ENCODE results near the gene ANGPTL2. TPM values are rescaled to one million over a fixed set of nuclear protein-coding genes. Genes with fewer than 3 reads are reported as not detected.
A peak's percentile ranks its signal among the peaks of the same experiment; 100 is the strongest.

The ANGPTL2 gene
- total and polyA plus RNA-seq, 2 of the 4 experiments (the other 2 are of a cell fraction), result 9.5 to 25.1 TPM

DNA sequence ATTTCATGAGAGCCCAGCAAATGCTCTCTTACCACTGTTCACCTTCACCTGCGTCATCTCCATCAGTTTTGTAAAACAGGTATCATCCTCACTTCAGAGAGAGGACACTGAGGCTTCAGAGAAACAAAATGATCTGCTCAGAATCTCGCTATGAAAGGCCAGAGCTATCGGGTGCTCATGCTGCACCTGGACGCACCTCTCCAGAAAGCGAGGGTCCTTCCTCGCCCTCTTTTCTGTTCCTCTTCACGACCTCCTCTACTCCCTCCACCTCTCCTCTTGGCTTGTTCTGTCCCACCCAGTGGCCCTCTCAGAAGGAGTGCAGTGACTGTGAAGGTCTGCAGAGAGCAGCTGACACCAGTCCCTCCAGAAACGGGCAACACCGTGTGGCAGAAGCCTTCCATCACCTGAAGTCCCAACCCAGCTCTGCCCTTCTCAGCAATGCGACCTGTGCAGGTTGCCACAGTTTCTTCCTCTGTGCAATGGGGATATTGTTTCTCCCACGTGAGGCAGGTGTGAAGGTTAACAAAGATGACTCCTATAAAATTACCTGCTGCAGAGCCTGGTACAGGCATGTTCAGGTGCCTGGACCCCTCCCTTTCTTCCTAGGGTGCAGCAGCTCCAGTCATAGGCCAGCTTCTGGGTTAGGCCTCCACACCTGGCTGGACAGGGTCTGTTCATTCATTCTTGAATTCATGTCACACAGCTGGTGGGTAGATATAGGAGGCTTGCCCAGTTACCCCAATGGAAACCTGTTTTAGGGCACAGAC is 45.3 kb upstream of the ANGPTL2 start:
- no peak overlapping the region for H3K23ac ChIP-seq (ENCODE audit: low read depth, low read length)
- POLR2A ChIA-PET (ENCODE audit: unreplicated experiment), result no interaction called here

More for the DNA sequence above, 45.3 kb upstream of the ANGPTL2 start:
- Histone ChIP-seq H4K5ac (ENCODE audit: low read depth, low read length) (no peak overlapping the region), H2BK120ac (ENCODE audit: low read depth, low read length) (no peak overlapping the region), H3K36me3 (ENCODE audit: control insufficient read depth, insufficient read depth, low read length) (no peaks in the 10 kb centered on the region), H4K91ac (ENCODE audit: insufficient read depth, low read depth, low read length) (no peak overlapping the region), H3K79me1 (ENCODE audit: low read depth in 1 of 2, low read length in 2 of 2) (no peaks in the 10 kb centered on the region), H4K8ac (ENCODE audit: low read depth in 2 of 2, low read length in 2 of 2) (no peak overlapping the region), H3K4me3 (ENCODE audit: insufficient read depth, low read depth, low read length) (no peak overlapping the region), H2BK5ac (ENCODE audit: low read depth, low read length, poor library complexity, severe bottlenecking) (no peak overlapping the region), H3K56ac (ENCODE audit: extremely low read depth, insufficient read depth, low read length) (no peak overlapping the region), H3K9me1 (ENCODE audit: insufficient read depth, low read length) (peaks cover 4% of the 10 kb centered on the region), H2BK15ac (ENCODE audit: low read depth, low read length) (no peak overlapping the region), H2BK20ac (ENCODE audit: low read depth, low read length) (no peak overlapping the region), H2AFZ (replicated peaks; ENCODE audit: low read length, poor library complexity) (peak overlapping the region; percentile 43), H3K4ac (ENCODE audit: low read depth, low read length) (no peak overlapping the region), H3K4me2 (ENCODE audit: low read depth, low read length) (no peak overlapping the region), H3K27me3 (ENCODE audit: control insufficient read depth, insufficient read depth, low read length) (no peaks in the 10 kb centered on the region), H3K4me1 (ENCODE audit: control insufficient read depth, insufficient read depth, low read length) (peaks cover 7% of the 10 kb centered on the region), H3K27ac (ENCODE audit: insufficient read depth, low read length) (no peak overlapping the region), H3K9ac (ENCODE audit: low read depth, low read length) (no peak overlapping the region), H3K14ac (replicated peaks; ENCODE audit: low read depth, low read length) (no peak overlapping the region), H3K18ac (ENCODE audit: low read depth, low read length) (no peak overlapping the region), H3K9me3 (ENCODE audit: control insufficient read depth, insufficient read depth, low read length) (no peaks in the 10 kb centered on the region), H2AK9ac (replicated peaks; ENCODE audit: low read depth, low read length, poor library complexity) (no peak overlapping the region), H4K20me1 (ENCODE audit: insufficient read depth, low read length) (no peaks in the 10 kb centered on the region), H2AK5ac (ENCODE audit: low read depth, low read length) (peak overlapping the region; percentile 37; the same call in 1 of the 2 replicates)
- ATAC-seq (ENCODE audit: low read depth) (no peak), DNase-seq (no peak)
- in situ Hi-C loops (cut with MboI; ENCODE audit: low sequenced_read_pairs) (no loop called here), dilution Hi-C loops (cut with HindIII; ENCODE audit: low sequenced_read_pairs, unreplicated experiment) (no loop called here), intact Hi-C loops (cut with micrococcal nuclease) (no loop called here)
- CTCF ChIA-PET, result no interaction called here
- TF ChIP-seq, protein P1, sequence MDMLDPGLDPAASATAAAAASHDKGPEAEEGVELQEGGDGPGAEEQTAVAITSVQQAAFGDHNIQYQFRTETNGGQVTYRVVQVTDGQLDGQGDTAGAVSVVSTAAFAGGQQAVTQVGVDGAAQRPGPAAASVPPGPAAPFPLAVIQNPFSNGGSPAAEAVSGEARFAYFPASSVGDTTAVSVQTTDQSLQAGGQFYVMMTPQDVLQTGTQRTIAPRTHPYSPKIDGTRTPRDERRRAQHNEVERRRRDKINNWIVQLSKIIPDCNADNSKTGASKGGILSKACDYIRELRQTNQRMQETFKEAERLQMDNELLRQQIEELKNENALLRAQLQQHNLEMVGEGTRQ (IDR thresholded peaks at IDR 0.05; ENCODE audit: low read depth, low read length), result no peak
- TF ChIP-seq CEBPB (IDR thresholded peaks at IDR 0.05; ENCODE audit: low read depth, low read length) (no peak), POLR2A (IDR thresholded peaks at IDR 0.05; ENCODE audit: low read depth, low read length) (no peak), CHD1 (IDR thresholded peaks at IDR 0.05; ENCODE audit: low read depth, low read length) (no peak), RCOR1 (IDR thresholded peaks at IDR 0.05; ENCODE audit: insufficient replicate concordance, low read length) (no peak), RAD21 (IDR thresholded peaks at IDR 0.05; ENCODE audit: low read length) (no peak), NFE2L2 (IDR thresholded peaks at IDR 0.05; ENCODE audit: low read depth, low read length) (no peak), MAZ (IDR thresholded peaks at IDR 0.05; ENCODE audit: borderline replicate concordance, low read depth, low read length) (no peak), FOS (IDR thresholded peaks at IDR 0.05; ENCODE audit: low read depth, low read length) (no peak), RFX5 (IDR thresholded peaks at IDR 0.05; ENCODE audit: low read depth, low read length) (no peak), MAFK (IDR thresholded peaks at IDR 0.05; ENCODE audit: low read depth, low read length) (no peak), SMC3 (IDR thresholded peaks at IDR 0.05; ENCODE audit: low read depth, low read length) (no peak), BHLHE40 (IDR thresholded peaks at IDR 0.05; ENCODE audit: low read depth, low read length) (no peak), MXI1 (IDR thresholded peaks at IDR 0.05; ENCODE audit: borderline replicate concordance, low read depth, low read length) (no peak)
- TF ChIP-seq, protein P2, sequence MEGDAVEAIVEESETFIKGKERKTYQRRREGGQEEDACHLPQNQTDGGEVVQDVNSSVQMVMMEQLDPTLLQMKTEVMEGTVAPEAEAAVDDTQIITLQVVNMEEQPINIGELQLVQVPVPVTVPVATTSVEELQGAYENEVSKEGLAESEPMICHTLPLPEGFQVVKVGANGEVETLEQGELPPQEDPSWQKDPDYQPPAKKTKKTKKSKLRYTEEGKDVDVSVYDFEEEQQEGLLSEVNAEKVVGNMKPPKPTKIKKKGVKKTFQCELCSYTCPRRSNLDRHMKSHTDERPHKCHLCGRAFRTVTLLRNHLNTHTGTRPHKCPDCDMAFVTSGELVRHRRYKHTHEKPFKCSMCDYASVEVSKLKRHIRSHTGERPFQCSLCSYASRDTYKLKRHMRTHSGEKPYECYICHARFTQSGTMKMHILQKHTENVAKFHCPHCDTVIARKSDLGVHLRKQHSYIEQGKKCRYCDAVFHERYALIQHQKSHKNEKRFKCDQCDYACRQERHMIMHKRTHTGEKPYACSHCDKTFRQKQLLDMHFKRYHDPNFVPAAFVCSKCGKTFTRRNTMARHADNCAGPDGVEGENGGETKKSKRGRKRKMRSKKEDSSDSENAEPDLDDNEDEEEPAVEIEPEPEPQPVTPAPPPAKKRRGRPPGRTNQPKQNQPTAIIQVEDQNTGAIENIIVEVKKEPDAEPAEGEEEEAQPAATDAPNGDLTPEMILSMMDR (conservative IDR thresholded peaks at IDR 0.05; ENCODE audit: low read depth, low read length), result no peak
- TF ChIP-seq, protein P3, sequence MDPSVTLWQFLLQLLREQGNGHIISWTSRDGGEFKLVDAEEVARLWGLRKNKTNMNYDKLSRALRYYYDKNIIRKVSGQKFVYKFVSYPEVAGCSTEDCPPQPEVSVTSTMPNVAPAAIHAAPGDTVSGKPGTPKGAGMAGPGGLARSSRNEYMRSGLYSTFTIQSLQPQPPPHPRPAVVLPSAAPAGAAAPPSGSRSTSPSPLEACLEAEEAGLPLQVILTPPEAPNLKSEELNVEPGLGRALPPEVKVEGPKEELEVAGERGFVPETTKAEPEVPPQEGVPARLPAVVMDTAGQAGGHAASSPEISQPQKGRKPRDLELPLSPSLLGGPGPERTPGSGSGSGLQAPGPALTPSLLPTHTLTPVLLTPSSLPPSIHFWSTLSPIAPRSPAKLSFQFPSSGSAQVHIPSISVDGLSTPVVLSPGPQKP (IDR thresholded peaks at IDR 0.05; ENCODE audit: borderline replicate concordance, low read depth, low read length), result no peak
- no TSS peak for BruUV-seq (replicated peaks)
- 92% methylated on average over 4 of the region's 11 CpGs; no CpG with 5 or more reads in 1 of the 2 experiments for WGBS, 2 experiments (ENCODE audit: extremely low coverage in 2 of 2, insufficient read length in 1 of 2)
